Activated T-cell treated with anti-CD3 and anti-CD28 coated beads, Interleukin-2, amount 50 U/mL, for 4 hours (primary cell): Measurements from ENCODE around the gene EPB41L4A. TPM values are rescaled to one million over a fixed set of nuclear protein-coding genes. Genes with fewer than 3 reads are reported as not detected.

Experiments
- ATAC-seq, 2 donors: fragments of 200-7000 bp; cut with Tn5 transposase; one replicate each; pipeline ENCODE4 v1.10.0; 2021
- DNase-seq: peaks from one replicate; pipeline ENCODE4 v3.0.0-alpha.2; 2020
- H3K27me3 Mint-ChIP-seq: one replicate; pipeline ENCODE4 v1.8.0; 2021; ENCODE audit warnings: low read depth, mixed read lengths
- H3K36me3 Mint-ChIP-seq: one replicate; pipeline ENCODE4 v1.8.0; 2022; ENCODE audit warnings: mixed read lengths; ENCODE audit not compliant: insufficient read depth
- H3K4me1 Mint-ChIP-seq: one replicate; pipeline ENCODE4 v1.8.0; 2021; ENCODE audit warnings: low read depth, mixed read lengths
- H3K4me3 Mint-ChIP-seq: one replicate; pipeline ENCODE4 v1.8.0; 2021; ENCODE audit warnings: mild to moderate bottlenecking, moderate library complexity, mixed read lengths
- H3K9me3 Mint-ChIP-seq: one replicate; pipeline ENCODE4 v1.8.0; 2021; ENCODE audit warnings: mixed read lengths
- total RNA-seq, 3 donors: library from RNA; stranded (reverse); gene quantifications; one replicate each; pipeline ENCODE4 v1.2.1, GENCODE V29; 2021

Gene EPB41L4A
- total RNA-seq, 3 donors from 2014 or later = 0.10 to 0.35 (median 0.16) TPM

- H3K9me3 Mint-ChIP-seq = peaks cover 6% of the 10 kb centered on the region
- H3K36me3 Mint-ChIP-seq = no peaks in the 10 kb centered on the region
- peaks cover 13% of the 10 kb centered on the region for H3K27me3 Mint-ChIP-seq
- ATAC-seq = no peak
- no peak overlapping the region for H3K4me3 Mint-ChIP-seq
- no peak for DNase-seq
- H3K4me1 Mint-ChIP-seq = no peaks in the 10 kb centered on the region
Measured at GRCh38 chr5:112125903-112126302, 293.2 kb downstream of the EPB41L4A start.

- no peak overlapping the region for H3K4me3 Mint-ChIP-seq
- DNase-seq = no peak
- no peaks in the 10 kb centered on the region for H3K4me1 Mint-ChIP-seq
- peaks cover 7% of the 10 kb centered on the region for H3K9me3 Mint-ChIP-seq
- H3K36me3 Mint-ChIP-seq = no peaks in the 10 kb centered on the region
- peaks cover 13% of the 10 kb centered on the region for H3K27me3 Mint-ChIP-seq
- no peak for ATAC-seq
Measured at GRCh38 chr5:112124788-112125187, 294.3 kb downstream of the EPB41L4A start.

- Mint-ChIP-seq H3K9me3 (peaks cover 7% of the 10 kb centered on the region), H3K4me3 (no peak overlapping the region), H3K4me1 (no peaks in the 10 kb centered on the region), H3K36me3 (no peaks in the 10 kb centered on the region), H3K27me3 (peaks cover 13% of the 10 kb centered on the region)
- no peak for DNase-seq
- ATAC-seq = no peak
Measured at GRCh38 chr5:112123086-112123485, 296.0 kb downstream of the EPB41L4A start.

GRCh38 chr5:112122353-112122752, 296.7 kb downstream of the EPB41L4A start:
- DNase-seq (no peak), ATAC-seq (no peak)
- no peaks in the 10 kb centered on the region for H3K4me1 Mint-ChIP-seq
- no peaks in the 10 kb centered on the region for H3K36me3 Mint-ChIP-seq
- H3K9me3 Mint-ChIP-seq = peaks cover 7% of the 10 kb centered on the region
- H3K4me3 Mint-ChIP-seq = no peak overlapping the region
- peaks cover 13% of the 10 kb centered on the region for H3K27me3 Mint-ChIP-seq

GRCh38 chr5:112121258-112121657, 297.8 kb downstream of the EPB41L4A start:
- ATAC-seq = no peak
- no peak for DNase-seq
- H3K27me3 Mint-ChIP-seq = peaks cover 13% of the 10 kb centered on the region
- no peaks in the 10 kb centered on the region for H3K36me3 Mint-ChIP-seq
- no peaks in the 10 kb centered on the region for H3K4me1 Mint-ChIP-seq
- no peak overlapping the region for H3K4me3 Mint-ChIP-seq
- H3K9me3 Mint-ChIP-seq = peaks cover 7% of the 10 kb centered on the region

- H3K4me3 Mint-ChIP-seq = no peak overlapping the region
- ATAC-seq (no peak), DNase-seq (no peak)
- H3K27me3 Mint-ChIP-seq = peaks cover 13% of the 10 kb centered on the region
- H3K4me1 Mint-ChIP-seq = no peaks in the 10 kb centered on the region
- H3K36me3 Mint-ChIP-seq = no peaks in the 10 kb centered on the region
- peaks cover 7% of the 10 kb centered on the region for H3K9me3 Mint-ChIP-seq
Measured at GRCh38 chr5:112119969-112120368, 299.1 kb downstream of the EPB41L4A start.

- Mint-ChIP-seq H3K27me3 (peaks cover 11% of the 10 kb centered on the region), H3K9me3 (peaks cover 7% of the 10 kb centered on the region), H3K36me3 (no peaks in the 10 kb centered on the region), H3K4me3 (no peak overlapping the region), H3K4me1 (no peaks in the 10 kb centered on the region)
- ATAC-seq = no peak
- DNase-seq = no peak
Measured at GRCh38 chr5:112119508-112119907, 299.6 kb downstream of the EPB41L4A start.

GRCh38 chr5:112117551-112117950, 301.5 kb downstream of the EPB41L4A start:
- peaks cover 5% of the 10 kb centered on the region for H3K27me3 Mint-ChIP-seq
- peaks cover 7% of the 10 kb centered on the region for H3K9me3 Mint-ChIP-seq
- H3K4me1 Mint-ChIP-seq = no peaks in the 10 kb centered on the region
- ATAC-seq = no peak
- no peak overlapping the region for H3K4me3 Mint-ChIP-seq
- H3K36me3 Mint-ChIP-seq = no peaks in the 10 kb centered on the region
- DNase-seq = no peak

- H3K9me3 Mint-ChIP-seq = peaks cover 5% of the 10 kb centered on the region
- H3K36me3 Mint-ChIP-seq = no peaks in the 10 kb centered on the region
Measured at GRCh38 chr5:112116371-112116770, 302.7 kb downstream of the EPB41L4A start.

GRCh38 chr5:112113565-112113964, 305.5 kb downstream of the EPB41L4A start:
- Mint-ChIP-seq H3K4me1 (no peaks in the 10 kb centered on the region), H3K27me3 (no peaks in the 10 kb centered on the region), H3K36me3 (no peaks in the 10 kb centered on the region), H3K4me3 (no peak overlapping the region), H3K9me3 (no peaks in the 10 kb centered on the region)
- ATAC-seq (no peak), DNase-seq (no peak)

More at GRCh38 chr5:112116371-112116770, 302.7 kb downstream of the EPB41L4A start:
- Mint-ChIP-seq H3K27me3 (peaks cover under 1% of the 10 kb centered on the region), H3K4me1 (no peaks in the 10 kb centered on the region), H3K4me3 (no peak overlapping the region)
- no peak for DNase-seq
- ATAC-seq = no peak
